Measurements from ENCODE around the gene LRRC47. TPM values are rescaled to one million over a fixed set of nuclear protein-coding genes. Genes with fewer than 3 reads are reported as not detected.

Gene LRRC47
- total and polyA plus RNA-seq, 2 of the 13 experiments (the other 11 are each of a cell fraction or from before 2014, with no cell fraction given), result 18.3 to 52.5 TPM

DNA sequence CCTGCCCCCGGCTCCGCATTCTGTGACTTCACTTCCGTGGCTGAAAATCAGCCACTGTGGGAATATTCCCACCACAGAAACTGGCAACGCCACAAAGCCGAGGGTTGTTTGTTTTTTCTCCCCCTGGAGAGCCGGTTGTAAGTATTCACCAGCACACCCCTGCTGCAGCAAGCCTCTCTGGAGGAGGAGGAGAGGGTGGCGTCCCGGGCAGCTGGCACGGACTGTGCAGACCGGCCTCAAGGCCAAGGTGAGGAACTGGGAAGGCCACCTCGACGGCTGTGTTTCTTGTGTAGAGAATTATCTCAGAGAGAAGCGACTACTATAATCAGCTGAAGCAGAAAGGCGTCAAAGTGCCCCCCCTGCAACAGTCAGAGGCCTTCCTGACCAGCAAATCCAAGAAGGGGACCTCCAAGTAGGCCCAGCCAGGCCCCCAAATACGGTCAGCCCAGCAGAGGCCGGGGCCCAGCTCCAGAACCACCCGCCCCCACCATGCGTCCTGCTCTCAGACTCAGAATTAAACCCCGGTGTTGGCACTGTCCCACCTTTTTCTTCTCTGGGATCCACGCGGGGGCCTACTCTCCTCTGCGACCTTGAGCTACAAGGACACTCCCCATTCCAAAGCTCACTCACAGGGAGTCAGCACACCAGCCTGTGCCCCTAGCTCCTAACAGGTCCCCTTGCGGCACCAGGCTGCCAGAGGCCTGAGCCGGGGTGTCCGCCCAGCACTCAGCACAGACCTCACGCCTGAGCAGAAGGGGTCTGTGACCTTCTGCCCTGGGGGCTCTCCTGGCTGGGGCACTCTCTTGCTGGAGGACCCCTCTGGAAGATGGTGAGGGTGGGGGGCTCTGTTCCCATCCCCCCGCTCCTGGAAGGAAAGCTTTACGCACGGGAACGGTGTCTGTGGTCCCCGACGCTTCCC lies 24.9 kb downstream of the LRRC47 start (continued):
- TF ChIP-seq ZHX1 (CRISPR knock-in tag; IDR thresholded peaks at IDR 0.05; ENCODE audit: low read depth), result 0 out of 2 replicates have a peak, but pooled peaks have one; percentile 72
- TF ChIP-seq ZNF773 (CRISPR knock-in tag; IDR thresholded peaks at IDR 0.05; ENCODE audit: borderline replicate concordance), result no peak
- no peak for TF ChIP-seq HNRNPUL1 (IDR thresholded peaks at IDR 0.05; ENCODE audit: low read depth, low read length)
- TF ChIP-seq PBX2 (CRISPR knock-in tag; IDR thresholded peaks at IDR 0.05), result no peak
- TF ChIP-seq POLR2G (IDR thresholded peaks at IDR 0.05; ENCODE audit: low read depth, low read length), result peak; percentile 76
- peak; percentile 46 for TF ChIP-seq TEAD3 (CRISPR knock-in tag; optimal IDR thresholded peaks at IDR 0.05; ENCODE audit: borderline replicate concordance)
- TF ChIP-seq, protein P1, sequence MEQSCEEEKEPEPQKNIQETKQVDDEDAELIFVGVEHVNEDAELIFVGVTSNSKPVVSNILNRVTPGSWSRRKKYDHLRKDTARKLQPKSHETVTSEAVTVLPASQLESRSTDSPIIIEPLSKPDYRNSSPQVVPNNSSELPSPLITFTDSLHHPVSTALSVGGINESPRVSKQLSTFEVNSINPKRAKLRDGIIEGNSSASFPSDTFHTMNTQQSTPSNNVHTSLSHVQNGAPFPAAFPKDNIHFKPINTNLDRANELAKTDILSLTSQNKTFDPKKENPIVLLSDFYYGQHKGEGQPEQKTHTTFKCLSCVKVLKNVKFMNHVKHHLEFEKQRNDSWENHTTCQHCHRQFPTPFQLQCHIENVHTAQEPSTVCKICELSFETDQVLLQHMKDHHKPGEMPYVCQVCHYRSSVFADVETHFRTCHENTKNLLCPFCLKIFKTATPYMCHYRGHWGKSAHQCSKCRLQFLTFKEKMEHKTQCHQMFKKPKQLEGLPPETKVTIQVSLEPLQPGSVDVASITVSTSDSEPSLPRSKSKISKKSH (CRISPR knock-in tag; IDR thresholded peaks at IDR 0.05; ENCODE audit: borderline replicate concordance), result no peak
- TF ChIP-seq, protein P2, sequence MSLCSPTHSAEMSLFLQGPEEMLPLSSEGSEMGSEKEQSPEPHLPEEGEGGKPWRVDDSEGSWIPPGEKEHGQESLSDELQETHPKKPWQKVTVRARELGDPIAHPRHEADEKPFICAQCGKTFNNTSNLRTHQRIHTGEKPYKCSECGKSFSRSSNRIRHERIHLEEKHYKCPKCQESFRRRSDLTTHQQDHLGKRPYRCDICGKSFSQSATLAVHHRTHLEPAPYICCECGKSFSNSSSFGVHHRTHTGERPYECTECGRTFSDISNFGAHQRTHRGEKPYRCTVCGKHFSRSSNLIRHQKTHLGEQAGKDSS (CRISPR knock-in tag; IDR thresholded peaks at IDR 0.05; ENCODE audit: borderline replicate concordance, low read depth), result no peak
- no peak for TF ChIP-seq NFE2 (CRISPR knock-in tag; IDR thresholded peaks at IDR 0.05)
- TF ChIP-seq, protein P3, sequence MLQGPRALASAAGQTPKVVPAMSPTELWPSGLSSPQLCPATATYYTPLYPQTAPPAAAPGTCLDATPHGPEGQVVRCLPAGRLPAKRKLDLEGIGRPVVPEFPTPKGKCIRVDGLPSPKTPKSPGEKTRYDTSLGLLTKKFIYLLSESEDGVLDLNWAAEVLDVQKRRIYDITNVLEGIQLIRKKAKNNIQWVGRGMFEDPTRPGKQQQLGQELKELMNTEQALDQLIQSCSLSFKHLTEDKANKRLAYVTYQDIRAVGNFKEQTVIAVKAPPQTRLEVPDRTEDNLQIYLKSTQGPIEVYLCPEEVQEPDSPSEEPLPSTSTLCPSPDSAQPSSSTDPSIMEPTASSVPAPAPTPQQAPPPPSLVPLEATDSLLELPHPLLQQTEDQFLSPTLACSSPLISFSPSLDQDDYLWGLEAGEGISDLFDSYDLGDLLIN (CRISPR knock-in tag; IDR thresholded peaks at IDR 0.05; ENCODE audit: borderline replicate concordance), result peak; percentile 33; the same call in 1 of the 2 replicates
- peak; percentile 40; the same call in 1 of the 2 replicates for TF ChIP-seq KDM2A (CRISPR knock-in tag; IDR thresholded peaks at IDR 0.05; ENCODE audit: borderline replicate concordance, low read depth)
- TF ChIP-seq REPIN1 (CRISPR knock-in tag; IDR thresholded peaks at IDR 0.05; ENCODE audit: borderline replicate concordance, low read depth), result peak; percentile 13; the same call in 1 of the 2 replicates
- TF ChIP-seq, protein P4, sequence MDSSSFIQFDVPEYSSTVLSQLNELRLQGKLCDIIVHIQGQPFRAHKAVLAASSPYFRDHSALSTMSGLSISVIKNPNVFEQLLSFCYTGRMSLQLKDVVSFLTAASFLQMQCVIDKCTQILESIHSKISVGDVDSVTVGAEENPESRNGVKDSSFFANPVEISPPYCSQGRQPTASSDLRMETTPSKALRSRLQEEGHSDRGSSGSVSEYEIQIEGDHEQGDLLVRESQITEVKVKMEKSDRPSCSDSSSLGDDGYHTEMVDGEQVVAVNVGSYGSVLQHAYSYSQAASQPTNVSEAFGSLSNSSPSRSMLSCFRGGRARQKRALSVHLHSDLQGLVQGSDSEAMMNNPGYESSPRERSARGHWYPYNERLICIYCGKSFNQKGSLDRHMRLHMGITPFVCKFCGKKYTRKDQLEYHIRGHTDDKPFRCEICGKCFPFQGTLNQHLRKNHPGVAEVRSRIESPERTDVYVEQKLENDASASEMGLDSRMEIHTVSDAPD (CRISPR knock-in tag; IDR thresholded peaks at IDR 0.05), result 0 out of 2 replicates have a peak, but pooled peaks have one; percentile 61
- peak; percentile 71; the same call in 1 of the 2 replicates for TF ChIP-seq NRL (CRISPR knock-in tag; IDR thresholded peaks at IDR 0.05; ENCODE audit: borderline replicate concordance)
- TF ChIP-seq CHD4 (IDR thresholded peaks at IDR 0.05; ENCODE audit: borderline replicate concordance, low read length), result no peak
- no peak for TF ChIP-seq MYNN (CRISPR knock-in tag; IDR thresholded peaks at IDR 0.05; ENCODE audit: low read depth)
- peak; percentile 80; the same call in 1 of the 2 replicates for TF ChIP-seq ZNF709 (CRISPR knock-in tag; IDR thresholded peaks at IDR 0.05)
